GM20000 (cell line): Measurements from ENCODE around the gene CTRB1.
"Not testable (repeated sequence)": the region's sequence is repeated elsewhere in the genome, so short reads cannot be mapped to it uniquely, and the experiment has no call there.

Source experiments
- DNase-seq: peaks from one replicate; pipeline ENCODE4 v3.0.0; 2012; ENCODE audit warnings: low spot score
- TF ChIP-seq, protein P1 (sequence below): IDR thresholded peaks from 2 replicates; pipeline ENCODE4 v1.5.1; 2012; ENCODE audit warnings: mild to moderate bottlenecking, control low read depth; ENCODE audit errors: extremely low read depth, missing control alignments

Gene CTRB1

DNA sequence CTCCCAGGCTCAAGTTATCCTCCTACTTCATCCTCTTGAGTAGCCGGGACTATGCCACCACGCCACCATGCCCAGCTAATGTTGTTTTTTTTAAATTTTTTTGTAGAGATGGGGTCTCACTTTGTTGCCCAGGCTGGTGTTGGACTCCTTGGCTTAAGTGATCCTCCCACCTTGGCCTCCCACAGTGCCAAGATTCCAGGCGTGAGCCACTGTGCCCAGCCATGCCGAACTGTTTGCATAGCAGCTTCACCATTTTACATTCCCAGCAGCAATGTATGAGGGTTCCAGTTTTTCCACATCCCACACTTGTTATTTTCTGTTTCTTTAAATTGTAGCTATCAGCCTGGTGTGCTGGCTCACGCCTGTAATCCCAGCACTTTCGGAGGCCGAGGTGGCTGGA is 2.2 kb upstream of the CTRB1 start:
- TF ChIP-seq, protein P1, sequence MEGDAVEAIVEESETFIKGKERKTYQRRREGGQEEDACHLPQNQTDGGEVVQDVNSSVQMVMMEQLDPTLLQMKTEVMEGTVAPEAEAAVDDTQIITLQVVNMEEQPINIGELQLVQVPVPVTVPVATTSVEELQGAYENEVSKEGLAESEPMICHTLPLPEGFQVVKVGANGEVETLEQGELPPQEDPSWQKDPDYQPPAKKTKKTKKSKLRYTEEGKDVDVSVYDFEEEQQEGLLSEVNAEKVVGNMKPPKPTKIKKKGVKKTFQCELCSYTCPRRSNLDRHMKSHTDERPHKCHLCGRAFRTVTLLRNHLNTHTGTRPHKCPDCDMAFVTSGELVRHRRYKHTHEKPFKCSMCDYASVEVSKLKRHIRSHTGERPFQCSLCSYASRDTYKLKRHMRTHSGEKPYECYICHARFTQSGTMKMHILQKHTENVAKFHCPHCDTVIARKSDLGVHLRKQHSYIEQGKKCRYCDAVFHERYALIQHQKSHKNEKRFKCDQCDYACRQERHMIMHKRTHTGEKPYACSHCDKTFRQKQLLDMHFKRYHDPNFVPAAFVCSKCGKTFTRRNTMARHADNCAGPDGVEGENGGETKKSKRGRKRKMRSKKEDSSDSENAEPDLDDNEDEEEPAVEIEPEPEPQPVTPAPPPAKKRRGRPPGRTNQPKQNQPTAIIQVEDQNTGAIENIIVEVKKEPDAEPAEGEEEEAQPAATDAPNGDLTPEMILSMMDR = no peak
- DNase-seq = no peak

DNA sequence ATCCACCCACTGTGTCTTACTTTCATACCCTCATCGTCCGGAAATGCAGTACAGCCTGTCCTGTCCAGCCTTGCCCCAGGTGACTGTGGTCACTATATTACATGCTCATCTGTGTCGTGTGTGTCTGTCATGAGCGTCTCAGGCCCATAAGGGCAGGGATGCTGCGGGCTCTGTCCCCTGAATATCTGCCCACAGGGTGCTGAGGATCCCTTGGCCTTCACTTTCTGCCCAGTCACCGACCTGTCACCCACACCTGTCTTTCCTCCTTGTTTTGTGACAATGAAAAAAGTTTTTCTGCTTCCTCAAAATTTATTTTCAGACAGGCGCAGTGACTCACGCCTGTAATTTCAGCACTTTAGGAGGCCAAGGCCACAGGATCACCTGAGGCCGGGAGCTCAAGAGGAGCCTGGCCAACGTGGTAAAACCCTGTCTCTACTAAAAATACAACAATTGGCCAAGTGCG is 1.4 kb upstream of the CTRB1 start:
- TF ChIP-seq, protein P1 = no peak
- no peak for DNase-seq

DNA sequence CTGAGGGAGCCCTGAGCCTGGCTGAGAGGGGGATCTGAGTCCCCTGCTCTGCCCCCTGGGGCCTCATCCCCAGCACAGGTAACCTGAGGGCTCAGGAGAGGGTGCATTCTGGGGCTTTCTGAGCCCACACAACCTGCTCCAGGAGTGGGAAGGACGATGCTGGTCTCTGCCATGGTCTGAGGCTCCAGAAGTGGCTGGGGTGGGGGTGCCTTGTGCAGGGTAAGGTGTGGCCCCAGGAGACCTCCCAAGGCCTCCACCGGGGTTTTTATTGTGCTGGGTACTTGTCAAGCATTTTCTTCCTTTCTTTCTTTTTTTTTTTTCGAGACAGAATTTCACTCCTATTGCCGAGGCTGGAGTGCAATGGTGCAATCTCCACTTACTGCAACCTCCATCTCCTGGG is 300 bp downstream of the CTRB1 start:
- TF ChIP-seq, protein P1 = no peak
- no peak for DNase-seq

DNA sequence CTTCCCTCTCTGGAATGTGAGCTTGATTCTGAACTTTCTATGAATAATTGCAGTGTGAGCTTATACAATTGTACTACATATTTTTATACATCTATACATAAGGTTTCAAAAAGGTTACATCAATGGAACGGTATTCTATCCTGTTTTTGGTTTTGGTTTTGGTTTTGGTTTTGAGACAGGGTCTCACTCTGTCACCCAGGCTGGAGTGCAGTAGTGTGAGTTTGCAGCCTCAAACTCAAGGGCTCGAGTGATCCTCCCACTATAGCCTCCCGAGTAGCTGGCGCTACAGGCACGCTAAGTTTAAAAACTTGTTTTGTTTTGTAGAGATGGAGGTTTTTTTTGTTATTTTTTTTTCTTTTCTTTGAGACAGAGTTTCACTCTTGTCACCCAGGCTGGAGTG is 1.1 kb downstream of the CTRB1 start:
- TF ChIP-seq, protein P1 = no peak
- peak; percentile 45 for DNase-seq

DNA sequence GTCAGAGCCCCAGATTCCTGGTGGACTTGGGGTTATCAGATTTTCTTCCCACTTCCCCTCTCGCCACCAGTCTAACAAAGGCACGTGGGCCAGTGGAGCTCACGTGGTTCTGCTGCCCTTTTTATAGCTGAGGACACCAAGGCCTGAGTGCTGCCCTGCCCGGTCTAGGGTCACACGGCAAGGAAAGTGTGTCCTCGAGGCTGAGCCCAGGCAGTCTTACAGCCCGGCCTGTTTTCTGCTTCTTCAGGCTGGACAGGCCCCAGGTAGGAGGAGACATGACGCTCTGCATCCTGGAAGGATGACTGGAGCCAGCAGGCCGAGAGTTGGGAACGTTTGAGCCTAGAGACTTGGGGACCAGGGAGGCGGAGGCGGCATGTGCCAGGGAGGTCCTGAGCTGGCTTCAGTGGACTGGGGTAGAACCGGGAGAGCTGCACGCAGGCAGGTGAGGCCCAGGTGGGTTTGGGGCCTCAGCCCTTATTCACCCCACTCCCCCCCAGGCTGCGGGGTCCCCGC is 3.5 kb downstream of the CTRB1 start:
- TF ChIP-seq, protein P1 = no peak
- no peak for DNase-seq

DNA sequence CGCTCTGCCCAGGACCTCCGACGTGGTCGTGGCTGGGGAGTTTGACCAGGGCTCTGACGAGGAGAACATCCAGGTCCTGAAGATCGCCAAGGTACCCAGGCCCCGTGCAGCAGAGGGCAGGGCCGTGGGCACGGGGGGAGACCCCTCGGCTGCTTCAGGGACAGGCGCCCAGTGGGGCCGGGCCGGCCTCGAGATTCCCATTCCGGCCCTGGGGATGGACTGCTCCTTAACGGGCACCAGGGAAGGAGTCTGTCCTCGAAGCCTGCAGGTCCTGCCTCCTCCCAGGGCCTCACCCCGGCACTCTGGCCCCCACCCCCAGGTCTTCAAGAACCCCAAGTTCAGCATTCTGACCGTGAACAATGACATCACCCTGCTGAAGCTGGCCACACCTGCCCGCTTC is 4.3 kb downstream of the CTRB1 start:
- not testable (repeated sequence) for DNase-seq

DNA sequence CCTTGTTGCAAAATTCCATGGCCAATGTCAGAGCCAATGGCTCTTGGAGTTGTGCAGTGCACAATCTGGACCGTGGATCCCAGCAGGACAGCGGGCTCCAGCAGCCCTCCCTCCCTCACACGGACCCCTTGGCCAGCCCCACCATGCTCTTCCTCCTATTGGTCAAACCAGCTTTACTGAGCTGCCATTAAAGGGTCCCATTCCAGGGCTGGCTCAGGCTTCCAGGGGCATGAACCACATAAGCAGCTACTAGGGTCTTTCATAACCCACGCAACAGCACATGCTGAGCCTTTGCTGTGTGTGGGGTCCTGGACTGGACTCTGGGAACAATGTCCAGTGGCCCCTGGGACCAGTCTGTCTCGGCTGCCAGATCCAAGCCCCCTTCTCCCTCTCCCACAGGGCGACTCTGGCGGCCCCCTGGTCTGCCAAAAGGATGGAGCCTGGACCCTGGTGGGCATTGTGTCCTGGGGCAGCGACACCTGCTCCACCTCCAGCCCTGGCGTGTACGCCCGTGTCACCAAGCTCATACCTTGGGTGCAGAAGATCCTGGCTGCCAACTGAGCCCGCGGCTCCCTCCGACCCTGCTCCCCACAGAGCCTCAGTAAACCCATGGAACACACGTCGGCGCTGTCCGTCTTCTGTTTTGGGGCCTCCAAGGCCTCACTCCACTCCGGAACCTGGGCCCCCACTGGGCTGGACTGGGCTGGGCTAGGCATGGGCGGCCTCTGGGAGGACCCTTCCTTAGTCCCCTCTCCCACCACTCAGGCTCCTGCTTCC is 5.7 kb downstream of the CTRB1 start:
- TF ChIP-seq, protein P1 = no peak
- DNase-seq = no peak

DNA sequence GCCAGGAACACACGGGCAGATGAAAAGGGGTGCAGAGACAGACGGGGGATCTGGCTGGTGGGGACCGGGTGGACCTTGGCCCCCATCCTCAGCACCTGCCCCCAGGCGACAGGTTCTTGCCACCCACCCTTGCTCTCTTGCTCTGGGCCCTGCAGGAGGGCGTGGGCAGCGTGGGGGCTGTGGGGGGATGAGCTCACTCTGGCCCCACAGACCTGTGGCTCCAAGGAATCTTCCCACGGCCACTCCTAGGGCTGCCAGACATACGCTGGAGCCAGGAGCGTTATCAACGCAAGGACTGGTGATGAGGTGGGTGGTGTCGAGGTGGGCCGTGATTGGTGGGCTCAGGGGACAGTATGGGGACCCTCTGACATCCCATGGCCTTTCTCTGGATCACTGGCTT is 6.3 kb downstream of the CTRB1 start:
- TF ChIP-seq, protein P1 = no peak
- DNase-seq = no peak
